H1 (cell line): ENCODE results near the gene FRMD4A. TPM values are rescaled to one million over a fixed set of nuclear protein-coding genes. Genes with fewer than 3 reads are reported as not detected.
A peak's percentile ranks its signal among the peaks of the same experiment; 100 is the strongest.

Experiments used
- CTCF ChIA-PET: fragments of 300-600 bp; sonication (Branson Sonifier 250); formaldehyde crosslinking; loops from one replicate; lab custom pipeline; 2021; ENCODE audit not compliant: partially characterized antibody; lab: Charles Lee
- POLR2A ChIA-PET: fragments of 300-600 bp; sonication (Branson Sonifier 250); formaldehyde crosslinking; loops from one replicate; lab custom pipeline; 2021; ENCODE audit warnings: inconsistent platforms; ENCODE audit not compliant: partially characterized antibody; lab: Charles Lee
- DNase-seq, 2 experiments: peaks; one replicate each; pipeline versions ENCODE4 v3.0.0 to v3.0.0-alpha.2; 2010 to 2022; ENCODE audit warnings: low spot score in 2 of 2, low read depth in 1 of 2, mixed read lengths in 1 of 2
- FAIRE-seq: peaks from 2 replicates; lab custom pipeline; 2011; peaks lifted over from hg19 to GRCh38; lab: Jason Lieb, UNC
- H2AFZ ChIP-seq: 2 replicates; pipeline ENCODE4 v1.8.1; 2012; ENCODE audit warnings: low read length, inconsistent platforms
- H2AK5ac ChIP-seq: 2 replicates; pipeline ENCODE4 v1.6.1; 2013; ENCODE audit warnings: low read depth, low read length
- H2BK120ac ChIP-seq: replicated peaks from 2 replicates; pipeline ENCODE3; 2013; ENCODE audit warnings: low read depth, low read length, inconsistent platforms
- H2BK12ac ChIP-seq: 2 replicates; pipeline ENCODE4 v1.6.1; 2013; ENCODE audit warnings: low read depth, low read length
- H2BK15ac ChIP-seq: 2 replicates; pipeline ENCODE4 v1.6.1; 2013; ENCODE audit warnings: low read length
- H2BK20ac ChIP-seq: 2 replicates; pipeline ENCODE4 v1.6.1; 2013; ENCODE audit warnings: low read length
- H2BK5ac ChIP-seq: 2 replicates; pipeline ENCODE4 v1.6.1; 2013; ENCODE audit warnings: low read depth, low read length
- H3K14ac ChIP-seq: 2 replicates; pipeline ENCODE4 v1.6.1; 2013; ENCODE audit warnings: inconsistent platforms; ENCODE audit not compliant: insufficient read length
- H3K18ac ChIP-seq: 2 replicates; pipeline ENCODE4 v1.6.1; 2013; ENCODE audit warnings: low read length; ENCODE audit errors: extremely low read depth
- H3K23ac ChIP-seq: 2 replicates; pipeline ENCODE4 v1.6.1; 2013; ENCODE audit warnings: inconsistent platforms; ENCODE audit not compliant: insufficient read length
- H3K23me2 ChIP-seq: 2 replicates; pipeline ENCODE4 v1.6.1; 2013; ENCODE audit warnings: low read depth, low read length
- H3K27ac ChIP-seq: 2 replicates; pipeline ENCODE4 v1.6.1; 2011; ENCODE audit warnings: low read depth, low read length, inconsistent platforms
- H3K27me3 ChIP-seq, 4 experiments: replicated peaks in 1 of 4; 1 replicate in 1 of 4; 2 replicates in 3 of 4; pipeline versions ENCODE4 v1.6.1 to v1.8.1; 2011 to 2013; ENCODE audit warnings: low read length in 3 of 4, mild to moderate bottlenecking in 3 of 4, inconsistent platforms in 2 of 4, mixed read lengths in 2 of 4, moderate library complexity in 1 of 4; ENCODE audit not compliant: control insufficient read depth in 3 of 4, insufficient read depth in 3 of 4; ENCODE audit errors: extremely low read depth in 1 of 4
- H3K36me3 ChIP-seq, 4 experiments: 2 replicates each; pipeline versions ENCODE4 v1.6.1 to v1.8.1; 2011 to 2013; ENCODE audit warnings: mild to moderate bottlenecking in 4 of 4, low read length in 3 of 4, moderate library complexity in 2 of 4, control low read depth in 1 of 4, inconsistent platforms in 1 of 4; ENCODE audit not compliant: insufficient read depth in 4 of 4, control insufficient read depth in 2 of 4
- H3K4ac ChIP-seq: replicated peaks from 2 replicates; pipeline ENCODE3; 2013; ENCODE audit warnings: low read length, low read depth, mixed read lengths, inconsistent platforms; ENCODE audit not compliant: insufficient read length
- H3K4me1 ChIP-seq, 4 experiments: replicated peaks in 1 of 4; 1 replicate in 1 of 4; 2 replicates in 3 of 4; pipeline versions ENCODE4 v1.6.1 to v1.8.1; 2011 to 2013; ENCODE audit warnings: low read length in 3 of 4, inconsistent platforms in 2 of 4, mixed read lengths in 1 of 4; ENCODE audit not compliant: insufficient read depth in 4 of 4, control insufficient read depth in 3 of 4
- H3K4me2 ChIP-seq, 2 experiments: 2 replicates each; pipeline versions ENCODE4 v1.6.1 to v1.8.1; 2011 to 2013; ENCODE audit warnings: low read depth in 2 of 2, low read length in 2 of 2, control low read depth in 1 of 2, inconsistent platforms in 1 of 2, mild to moderate bottlenecking in 1 of 2; ENCODE audit not compliant: insufficient read depth in 1 of 2
- H3K4me3 ChIP-seq, 4 experiments: fragments of 200-600, 300-600 bp in 1 of 4; sonication (generic), shearing (Covaris generic), sonication (Bioruptor Twin) in 1 of 4; 2 replicates each; pipeline versions ENCODE4 v1.5.1 to v1.8.1; 2011 to 2016; ENCODE audit warnings: low read length in 4 of 4, low read depth in 3 of 4, control low read depth in 2 of 4, inconsistent platforms in 2 of 4, mild to moderate bottlenecking in 2 of 4, mixed read lengths in 1 of 4, moderate library complexity in 1 of 4; ENCODE audit not compliant: insufficient read depth in 2 of 4; ENCODE audit errors: extremely low read depth in 1 of 4
- H3K56ac ChIP-seq: replicated peaks from 2 replicates; pipeline ENCODE3; 2013; ENCODE audit warnings: low read depth, mild to moderate bottlenecking, mixed read lengths, low read length, inconsistent platforms; ENCODE audit not compliant: insufficient read length
- H3K79me1 ChIP-seq: 2 replicates; pipeline ENCODE4 v1.6.1; 2013; ENCODE audit warnings: low read depth, low read length, control low read depth
- H3K79me2 ChIP-seq, 2 experiments: 2 replicates each; pipeline versions ENCODE4 v1.6.1 to v1.8.1; 2012 to 2013; ENCODE audit warnings: low read length in 2 of 2, mild to moderate bottlenecking in 2 of 2, inconsistent platforms in 1 of 2; ENCODE audit not compliant: insufficient read depth in 2 of 2, control insufficient read depth in 1 of 2
- H3K9ac ChIP-seq, 4 experiments: replicated peaks in 1 of 4; 1 replicate in 1 of 4; 2 replicates in 3 of 4; pipeline versions ENCODE4 v1.6.1 to v1.8.1; 2011 to 2013; ENCODE audit warnings: low read depth in 3 of 4, low read length in 3 of 4, control low read depth in 2 of 4, mild to moderate bottlenecking in 2 of 4, moderate library complexity in 2 of 4, inconsistent platforms in 1 of 4; ENCODE audit errors: extremely low read depth in 1 of 4
- H3K9me3 ChIP-seq, 2 experiments: 2 replicates each; pipeline versions ENCODE4 v1.6.1 to v1.8.1; 2012 to 2013; ENCODE audit warnings: mild to moderate bottlenecking in 2 of 2, moderate library complexity in 2 of 2, control low read depth in 1 of 2, inconsistent platforms in 1 of 2, low read depth in 1 of 2, low read length in 1 of 2, mixed read lengths in 1 of 2; ENCODE audit not compliant: insufficient read depth in 2 of 2
- H4K20me1 ChIP-seq, 2 experiments: replicated peaks in 1 of 2; 2 replicates each; pipeline versions ENCODE3 to v1.8.1; 2011 to 2013; ENCODE audit warnings: inconsistent platforms in 2 of 2, low read length in 2 of 2, mild to moderate bottlenecking in 1 of 2; ENCODE audit not compliant: insufficient read depth in 2 of 2, control insufficient read depth in 1 of 2
- H4K5ac ChIP-seq: 2 replicates; pipeline ENCODE4 v1.6.1; 2013; ENCODE audit warnings: low read length, low read depth, mixed read lengths, inconsistent platforms; ENCODE audit not compliant: insufficient read length
- H4K8ac ChIP-seq: 2 replicates; pipeline ENCODE4 v1.8.0; 2013; ENCODE audit warnings: mild to moderate bottlenecking, moderate library complexity, low read length, inconsistent platforms; ENCODE audit not compliant: insufficient read depth; ENCODE audit errors: extremely low read depth
- H4K91ac ChIP-seq: replicated peaks from 2 replicates; pipeline ENCODE3; 2013; ENCODE audit warnings: low read length, mixed read lengths, inconsistent platforms; ENCODE audit not compliant: insufficient read length
- ATF3 ChIP-seq: IDR thresholded peaks from 2 replicates; pipeline ENCODE4 v1.6.1; 2011; ENCODE audit warnings: low read depth, mild to moderate bottlenecking, low read length; ENCODE audit not compliant: insufficient read depth
- BACH1 ChIP-seq: IDR thresholded peaks from 2 replicates; pipeline ENCODE4 v1.6.1; 2012; ENCODE audit warnings: low read length, improper control_type of control experiment
- CHD2 ChIP-seq: IDR thresholded peaks from 2 replicates; pipeline ENCODE4 v1.6.1; 2012; ENCODE audit warnings: low read length, improper control_type of control experiment
- CREB1 ChIP-seq: IDR thresholded peaks from 2 replicates; pipeline ENCODE4 v1.6.1; 2012; ENCODE audit warnings: inconsistent platforms
- CTBP2 ChIP-seq: IDR thresholded peaks from 2 replicates; pipeline ENCODE4 v1.7.0; 2011; ENCODE audit warnings: borderline replicate concordance, mild to moderate bottlenecking, moderate library complexity, mixed read lengths, low read length; ENCODE audit not compliant: insufficient read depth, insufficient read length
- JUN ChIP-seq: IDR thresholded peaks from 2 replicates; pipeline ENCODE4 v1.6.1; 2011; ENCODE audit warnings: low read depth, mild to moderate bottlenecking, improper control_type of control experiment, low read length
- JUND ChIP-seq: IDR thresholded peaks from 2 replicates; pipeline ENCODE4 v1.6.1; 2011; ENCODE audit warnings: mild to moderate bottlenecking, improper control_type of control experiment, low read length
- KDM4A ChIP-seq: IDR thresholded peaks from one replicate; pipeline ENCODE4 v1.7.1; 2012; ENCODE audit warnings: low read depth, mild to moderate bottlenecking, moderate library complexity, low read length, inconsistent platforms; ENCODE audit not compliant: severe bottlenecking
- KDM5A ChIP-seq: fragments of 200-600 bp; IDR thresholded peaks from 2 replicates; pipeline ENCODE4 v1.7.1; 2012; ENCODE audit warnings: mild to moderate bottlenecking, low read length, inconsistent platforms, mixed read lengths
- NANOG ChIP-seq: IDR thresholded peaks from 2 replicates; pipeline ENCODE4 v1.6.1; 2011; ENCODE audit warnings: low read length, low read depth, mild to moderate bottlenecking, inconsistent platforms; ENCODE audit not compliant: insufficient read depth, poor library complexity, severe bottlenecking
- RFX5 ChIP-seq: IDR thresholded peaks from 2 replicates; pipeline ENCODE4 v1.6.1; 2011; ENCODE audit warnings: low read depth, low read length, improper control_type of control experiment, borderline replicate concordance
- SIRT6 ChIP-seq: IDR thresholded peaks from one replicate; pipeline ENCODE4 v1.7.1; 2012; ENCODE audit warnings: low read length, inconsistent platforms
- SIX5 ChIP-seq: IDR thresholded peaks from 2 replicates; pipeline ENCODE4 v1.6.1; 2011; ENCODE audit warnings: mild to moderate bottlenecking, low read depth, low read length
- SP4 ChIP-seq: IDR thresholded peaks from 2 replicates; pipeline ENCODE4 v1.6.1; 2012; ENCODE audit warnings: low read length, inconsistent platforms
- ZNF274 ChIP-seq: IDR thresholded peaks from 2 replicates; pipeline ENCODE4 v1.7.0; 2012; ENCODE audit warnings: low read length, borderline replicate concordance; ENCODE audit errors: extremely low read depth
- WGBS, 2 experiments: shearing (Covaris generic) in 1 of 2; methylation state at CpG; one replicate each; pipeline versions ENCODE4 v1.1.6 to v1.1.7; 2013 to 2015; ENCODE audit warnings: low lambda C conversion rate in 2 of 2, mixed read lengths in 2 of 2, inconsistent platforms in 1 of 2, low coverage in 1 of 2, missing lambda C conversion rate in 1 of 2; ENCODE audit not compliant: insufficient replicate concordance in 2 of 2, insufficient coverage in 1 of 2, insufficient read length in 1 of 2; ENCODE audit errors: extremely low coverage in 1 of 2, missing lambda C conversion rate in 1 of 2; 5-methylcytosine and 5-hydroxymethylcytosine counted together
- polyA plus RNA-seq, 7 experiments: library from polyadenylated mRNA; depleted of rRNA in 3 of 7; stranded (reverse) in 5 of 7; unstranded in 2 of 7; fragments of >200 nt in 5 of 7; fragments of 200-250 nt in 2 of 7; gene quantifications; 1 replicate in 5 of 7; 2 replicates in 1 of 7; 4 replicates in 1 of 7; pipeline versions ENCODE4 v1.2.1 to v1.2.3, GENCODE V29; 2011 to 2013; ENCODE audit warnings: missing spikeins in 2 of 7, mixed read lengths in 2 of 7
- total RNA-seq: library from RNA; stranded (reverse); fragmentation: NEBNext Ultra II Directional; extraction: Animal tissue kit (Norgen Biotek cat#: 25700); gene quantifications from 2 replicates; pipeline ENCODE4 v1.2.1, GENCODE V29; 2021

FRMD4A gene
- total and polyA plus RNA-seq, 2 of the 8 experiments (the other 6 are each of a cell fraction or from before 2014, with no cell fraction given), result 38.6 to 39.6 TPM

DNA sequence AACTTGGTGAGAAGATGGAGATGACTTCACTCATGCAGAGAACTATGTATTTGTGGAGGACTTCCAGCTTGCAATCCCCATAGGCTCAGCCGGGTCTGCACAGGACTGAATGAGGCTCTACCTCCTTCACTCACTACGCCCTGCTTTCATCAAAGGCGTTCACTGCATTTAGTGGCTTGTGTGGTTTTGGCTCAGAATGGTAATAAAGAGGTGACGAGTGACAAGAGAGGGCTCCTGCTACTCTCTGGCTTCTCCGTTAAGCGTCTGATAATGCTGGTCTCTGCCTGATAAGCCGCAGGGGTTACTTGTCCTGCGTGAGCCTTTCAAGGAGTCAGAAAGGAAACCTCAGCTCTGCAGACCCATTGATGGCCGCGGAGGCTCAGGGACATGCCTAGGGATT lies 400.6 kb downstream of the FRMD4A start:
- DNase-seq (no peak), FAIRE-seq (no peak)
- H2BK5ac ChIP-seq, result no peak overlapping the region
- no peak overlapping the region; the same call in 1 of the 2 replicates for H3K18ac ChIP-seq
- 65% methylated on average over 10 of the region's 10 CpGs; no CpG with 5 or more reads in 1 of the 2 experiments for WGBS, 2 experiments
- H2AK5ac ChIP-seq, result no peak overlapping the region
- H3K4me1 ChIP-seq, result peaks cover 0 to 3% (median 1%) of the 10 kb centered on the region in 4 experiments; a peak in 3 of 7 replicates
- no peaks in the 10 kb centered on the region for H3K36me3 ChIP-seq
- H3K4me2 ChIP-seq, result no peak overlapping the region
- no peaks in the 10 kb centered on the region for H4K20me1 ChIP-seq
- H4K8ac ChIP-seq, result no peak overlapping the region
- no peak overlapping the region for H3K23ac ChIP-seq
- no peak overlapping the region; the same call in 1 of the 2 replicates for H2BK15ac ChIP-seq
- no peak overlapping the region for H3K4me3 ChIP-seq
- POLR2A ChIA-PET, result no interaction called here
- H3K79me1 ChIP-seq, result no peaks in the 10 kb centered on the region
- 0 out of 2 replicates have a peak overlapping the region, but pooled peaks have one; percentile 78 for H2BK12ac ChIP-seq
- H3K4ac ChIP-seq, result no peak overlapping the region
- H3K27me3 ChIP-seq, result no peaks in the 10 kb centered on the region; a peak in 1 of 7 replicates
- CTCF ChIA-PET, result interaction anchor here (1.2 to 2.0 kb wide), 2 partner anchors 11 to 164 kb away, joined by 3 to 5 read pairs; no protein-coding TSS in a partner anchor
- H3K56ac ChIP-seq, result no peak overlapping the region
- H4K5ac ChIP-seq, result no peak overlapping the region
- peak overlapping the region; percentile 6 for H4K91ac ChIP-seq
- H3K14ac ChIP-seq, result no peak overlapping the region
- H3K27ac ChIP-seq, result no peak overlapping the region
- no peak overlapping the region for H3K9ac ChIP-seq
- no peak overlapping the region for H2BK120ac ChIP-seq
- H3K23me2 ChIP-seq, result no peaks in the 10 kb centered on the region
- no peak overlapping the region for H2BK20ac ChIP-seq
- H3K79me2 ChIP-seq, result no peaks in the 10 kb centered on the region
- no peaks in the 10 kb centered on the region for H3K9me3 ChIP-seq
- H2AFZ ChIP-seq, result peak overlapping the region; percentile 27; the same call in 1 of the 2 replicates
- TF ChIP-seq JUND, result no peak
- TF ChIP-seq NANOG, result no peak
- TF ChIP-seq KDM5A, result no peak
- TF ChIP-seq SP4, result no peak
- TF ChIP-seq KDM4A, result no peak
- TF ChIP-seq JUN, result no peak
- TF ChIP-seq ZNF274, result no peak
- no peak for TF ChIP-seq CTBP2
- TF ChIP-seq SIRT6, result no peak
- no peak for TF ChIP-seq ATF3
- TF ChIP-seq CHD2, result no peak
- TF ChIP-seq SIX5, result no peak
- no peak for TF ChIP-seq BACH1
- TF ChIP-seq CREB1, result no peak
- TF ChIP-seq RFX5, result no peak
